Heart left ventricle (tissue), 16 donors: ENCODE results near the gene SRPRB. TPM values are rescaled to one million over a fixed set of nuclear protein-coding genes. Genes with fewer than 3 reads are reported as not detected.

Source experiments
- ATAC-seq, 4 donors: fragments of 200-7000 bp; cut with Tn5 transposase; one replicate each; pipeline ENCODE4 v1.9.1; 2020 to 2022; ENCODE audit warnings: moderate library complexity in 4 of 4, mild to moderate bottlenecking in 3 of 4, moderate number of reproducible peaks in 1 of 4
- DNase-seq, 5 donors: peaks; one replicate each; pipeline ENCODE4 v3.0.0-alpha.2; 2020
- H3K27ac ChIP-seq, 12 donors: fragments of 200-600 bp; sonication (generic) in 4 of 12; one replicate each; pipeline versions ENCODE4 v1.5.0 to v1.8.0; 2016 to 2022; ENCODE audit warnings: mild to moderate bottlenecking in 2 of 12
- H3K27me3 ChIP-seq, 9 donors: fragments of 200-600 bp; sonication (generic) in 2 of 9; one replicate each; pipeline versions ENCODE4 v1.5.1 to v1.8.0; 2016 to 2022; ENCODE audit warnings: mild to moderate bottlenecking in 3 of 9
- H3K36me3 ChIP-seq, 9 donors: fragments of 200-600 bp; sonication (generic) in 2 of 9; one replicate each; pipeline versions ENCODE4 v1.5.0 to v1.8.0; 2018 to 2022; ENCODE audit warnings: mild to moderate bottlenecking in 2 of 9
- H3K4me1 ChIP-seq, 12 donors: fragments of 200-600 bp; sonication (generic) in 4 of 12; one replicate each; pipeline versions ENCODE4 v1.5.0 to v1.8.0; 2016 to 2022; ENCODE audit warnings: mild to moderate bottlenecking in 3 of 12
- H3K4me3 ChIP-seq, 12 donors: fragments of 200-600 bp; sonication (generic) in 4 of 12; one replicate each; pipeline versions ENCODE4 v1.5.0 to v1.8.0; 2017 to 2022; ENCODE audit warnings: mild to moderate bottlenecking in 9 of 12, moderate library complexity in 4 of 12
- H3K9me3 ChIP-seq, 12 donors: fragments of 200-600 bp; sonication (generic) in 4 of 12; one replicate each; pipeline versions ENCODE4 v1.5.0 to v1.8.0; 2016 to 2022; ENCODE audit warnings: mild to moderate bottlenecking in 1 of 12
- CTCF ChIP-seq, 12 donors: fragments of 200-600 bp; sonication (generic) in 4 of 12; IDR thresholded peaks; one replicate each; pipeline versions ENCODE4 v1.5.0 to v1.8.0; 2018 to 2022; ENCODE audit warnings: antibody characterized with exemption in 12 of 12, mild to moderate bottlenecking in 5 of 12
- POLR2A ChIP-seq, 2 donors: fragments of 450-650 bp; IDR thresholded peaks; one replicate each; pipeline ENCODE4 v1.6.1; 2017; ENCODE audit warnings: antibody characterized with exemption in 2 of 2, mild to moderate bottlenecking in 2 of 2, moderate library complexity in 2 of 2
- WGBS, 4 donors: extraction: QIAGEN DNeasy Blood & Tissue Kit in 2 of 4; methylation state at CpG; one replicate each; pipeline versions ENCODE4 v1.1.5 to v1.1.7; 2013 to 2018; 5-methylcytosine and 5-hydroxymethylcytosine counted together
- intact Hi-C, 10 donors: fragments of 100-400 bp; cut with DNase I; formaldehyde crosslinking; loops; one replicate each; pipeline versions ENCODE4 v1.11.1 to v1.14.2; 2022
- polyA plus RNA-seq, 2 donors: library from polyadenylated mRNA; stranded (reverse); fragments of 200-250 nt; gene quantifications; one replicate each; pipeline ENCODE4 v1.2.3, GENCODE V29; 2013
- total RNA-seq, 9 donors: library from RNA; depleted of rRNA in 2 of 9; stranded (reverse); fragments of >200 nt in 2 of 9; fragmentation: NEBNext Ultra II Directional in 3 of 9; extraction: Animal tissue kit (Norgen Biotek cat#: 25700) in 3 of 9; gene quantifications; one replicate each; pipeline versions ENCODE4 v1.1.0 to v1.2.4, GENCODE V29; 2016 to 2023
- donor health status: ischemic (EF 13 %, LVEDD 7.1; RV severe dilation, severe dysfunction).
- donor health status: healthy with polysubstance abuse.
- donor health status: DM: no; HTN: yes; CAD: no.
- donor health status: DM: no; HTN: no; CAD: no.
- donor health status: ischemic (EF 25% LVEDD 6.9; RV normal size, moderate dysfunction).
- donor health status: ischemic (EF 25% LVEDD 5.7; RV mildly dilated, moderate dysfunction).
- donor health status: healthy.
- donor health status: DM: yes; HTN: yes; CAD: no.
- donor health status: ischemic (EF 35%, LVEDD 5.7; RV mildly dilated, moderate dysfunction).
- donor health status: nonischemic (EF 11% LVEDD 7.7; RV severe dilation, severe dysfunction).
- donor health status: DM: yes; HTN: yes; CAD: no.
- donor health status: PGD.
- donor health status: ischemic (EF 29% LVEDD 5.4; RV normal size, mild dysfunction).
- donor health status: nonischemic (EF 23%, LVEDD 6.1; RV moderate dilation, normal function).

SRPRB gene
- total and polyA plus RNA-seq, 11 donors = 13.3 to 55.0 (median 24.9) TPM

- H3K4me1 ChIP-seq = no peaks in the 10 kb centered on the region
- DNase-seq (no peak), ATAC-seq (no peak)
- TF ChIP-seq POLR2A (IDR thresholded peaks at IDR 0.05) = no peak
- no peak for TF ChIP-seq CTCF (IDR thresholded peaks at IDR 0.05)
- H3K4me3 ChIP-seq = no peak overlapping the region
- 48 to 59% (median 51%) methylated on average over 9 of the region's 9 CpGs for WGBS, 4 donors
- peaks cover 0 to 29% (median 10%) of the 10 kb centered on the region in 12 donors for H3K9me3 ChIP-seq
- no peaks in the 10 kb centered on the region for H3K36me3 ChIP-seq
- intact Hi-C loops = no loop called here
- H3K27me3 ChIP-seq = peaks cover 0 to 3% (median 0%) of the 10 kb centered on the region in 9 donors
- H3K27ac ChIP-seq = no peak overlapping the region
Observed at GRCh38 chr3:133792171-133792763, 13.3 kb upstream of the SRPRB start.

- intact Hi-C loops = no loop called here
- H3K36me3 ChIP-seq = no peaks in the 10 kb centered on the region
- ATAC-seq (no peak), DNase-seq (no peak)
- peaks cover 0 to 11% (median 0%) of the 10 kb centered on the region in 9 donors for H3K27me3 ChIP-seq
- H3K4me3 ChIP-seq = no peak overlapping the region
- H3K27ac ChIP-seq = no peak overlapping the region
- TF ChIP-seq POLR2A (IDR thresholded peaks at IDR 0.05) = no peak
- TF ChIP-seq CTCF (IDR thresholded peaks at IDR 0.05) = no peak
- WGBS, 4 donors = 67 to 76% (median 75%) methylated on average over 3 of the region's 3 CpGs
- peaks cover 0 to 10% (median 2%) of the 10 kb centered on the region in 12 donors for H3K9me3 ChIP-seq
- H3K4me1 ChIP-seq = no peaks in the 10 kb centered on the region
Observed at GRCh38 chr3:133797396-133798105, 8.1 kb upstream of the SRPRB start.

- ATAC-seq (peak in 3 of 4 donors; percentile 59 to 66 (median 65)), DNase-seq (peak in 2 of 5 donors; percentile 34 to 39)
- H3K27me3 ChIP-seq = peaks cover 0 to 11% (median 0%) of the 10 kb centered on the region in 9 donors
- peaks cover 0 to under 1% (median 0%) of the 10 kb centered on the region in 12 donors for H3K4me1 ChIP-seq
- 54 to 65% (median 61%) methylated on average over 6 to 7 of the region's 7 CpGs for WGBS, 4 donors
- H3K4me3 ChIP-seq = no peak overlapping the region
- H3K27ac ChIP-seq = no peak overlapping the region
- intact Hi-C loops = loop anchor here in 3 of 10 donors (10.0 kb wide), 2 partner anchors 135 to 1075 kb away; partner anchors contain the start of genes NPHP3 (in 2 of the 3) and TOPBP1 (in 1 of the 3)
- no peaks in the 10 kb centered on the region for H3K36me3 ChIP-seq
- TF ChIP-seq CTCF (IDR thresholded peaks at IDR 0.05) (no peak), POLR2A (IDR thresholded peaks at IDR 0.05) (no peak)
- H3K9me3 ChIP-seq = no peaks in the 10 kb centered on the region
Observed at GRCh38 chr3:133799794-133800585, 5.6 kb upstream of the SRPRB start.
